Tibial nerve (tissue), 4 donors: ENCODE results near the gene NRBF2. TPM values are rescaled to one million over a fixed set of nuclear protein-coding genes. Genes with fewer than 3 reads are reported as not detected.
A peak's percentile ranks its signal among the peaks of the same experiment; 100 is the strongest.

Experiments used
- DNase-seq, 2 donors: peaks; one replicate each; pipeline ENCODE4 v3.0.0-alpha.2; 2019; ENCODE audit warnings: low spot score in 2 of 2
- H3K27ac ChIP-seq, 4 donors: fragments of 200-600 bp; sonication (generic) in 3 of 4; one replicate each; pipeline ENCODE4 v1.5.1; 2017 to 2019; ENCODE audit warnings: mild to moderate bottlenecking in 1 of 4
- H3K27me3 ChIP-seq, 2 donors: fragments of 200-600 bp; sonication (generic) in 1 of 2; one replicate each; pipeline versions ENCODE4 v1.5.1 to v1.6.0; 2017 to 2019
- H3K36me3 ChIP-seq, 3 donors: fragments of 200-600 bp; sonication (generic); one replicate each; pipeline ENCODE4 v1.5.1; 2018 to 2019
- H3K4me1 ChIP-seq, 4 donors: fragments of 200-600 bp; sonication (generic) in 3 of 4; one replicate each; pipeline ENCODE4 v1.5.1; 2017 to 2019
- H3K4me3 ChIP-seq, 4 donors: fragments of 200-600 bp; sonication (generic) in 3 of 4; one replicate each; pipeline ENCODE4 v1.5.1; 2017 to 2019; ENCODE audit warnings: mild to moderate bottlenecking in 1 of 4, moderate library complexity in 1 of 4
- H3K9me3 ChIP-seq, 4 donors: fragments of 200-600 bp; sonication (generic) in 3 of 4; one replicate each; pipeline ENCODE4 v1.5.1; 2017 to 2019
- CTCF ChIP-seq, 5 experiments: fragments of 200-600 bp in 3 of 5; fragments of 450-650 bp in 2 of 5; sonication (generic) in 3 of 5; IDR thresholded peaks; one replicate each; pipeline ENCODE4 v1.5.1; 2016 to 2019; ENCODE audit warnings: antibody characterized with exemption in 5 of 5, mild to moderate bottlenecking in 3 of 5, moderate library complexity in 2 of 5
- EP300 ChIP-seq, 2 donors: sonication (generic); formaldehyde crosslinking; IDR thresholded peaks; one replicate each; pipeline ENCODE4 v1.6.1; 2017; ENCODE audit warnings: antibody characterized with exemption in 2 of 2, mild to moderate bottlenecking in 1 of 2
- POLR2A ChIP-seq, 2 donors: fragments of 450-650 bp; IDR thresholded peaks; one replicate each; pipeline ENCODE4 v1.6.1; 2017; ENCODE audit warnings: antibody characterized with exemption in 2 of 2, mild to moderate bottlenecking in 2 of 2, moderate library complexity in 2 of 2
- WGBS, 2 donors: methylation state at CpG; one replicate each; pipeline ENCODE4 v1.1.5; 2018; 5-methylcytosine and 5-hydroxymethylcytosine counted together
- total RNA-seq, 4 donors: library from RNA; depleted of rRNA; stranded (reverse); fragments of >200 nt; gene quantifications; one replicate each; pipeline ENCODE4 v1.1.0, GENCODE V29; 2016

The NRBF2 gene
- total RNA-seq, 4 donors from 2014 or later: 9.6 to 12.7 (median 12.4) TPM

GRCh38 chr10:63115732-63116383 is 17.3 kb upstream of the NRBF2 start:
- Histone ChIP-seq H3K36me3 (no peaks in the 10 kb centered on the region), H3K27me3 (no peaks in the 10 kb centered on the region), H3K4me3 (no peak overlapping the region), H3K4me1 (peaks cover 0 to 29% (median 12%) of the 10 kb centered on the region in 4 donors), H3K9me3 (no peaks in the 10 kb centered on the region), H3K27ac (peak overlapping the region; percentile 57 to 85 (median 68))
- 22% methylated on average over 7 of the region's 7 CpGs for WGBS, 2 donors
- TF ChIP-seq EP300 (IDR thresholded peaks at IDR 0.05): peak; percentile 64 to 94
- no peak for TF ChIP-seq POLR2A (IDR thresholded peaks at IDR 0.05)
- TF ChIP-seq CTCF (IDR thresholded peaks at IDR 0.05): peak in 2 of 5 experiments; percentile 18 to 30
- DNase-seq: peak; percentile 69 to 86

DNA sequence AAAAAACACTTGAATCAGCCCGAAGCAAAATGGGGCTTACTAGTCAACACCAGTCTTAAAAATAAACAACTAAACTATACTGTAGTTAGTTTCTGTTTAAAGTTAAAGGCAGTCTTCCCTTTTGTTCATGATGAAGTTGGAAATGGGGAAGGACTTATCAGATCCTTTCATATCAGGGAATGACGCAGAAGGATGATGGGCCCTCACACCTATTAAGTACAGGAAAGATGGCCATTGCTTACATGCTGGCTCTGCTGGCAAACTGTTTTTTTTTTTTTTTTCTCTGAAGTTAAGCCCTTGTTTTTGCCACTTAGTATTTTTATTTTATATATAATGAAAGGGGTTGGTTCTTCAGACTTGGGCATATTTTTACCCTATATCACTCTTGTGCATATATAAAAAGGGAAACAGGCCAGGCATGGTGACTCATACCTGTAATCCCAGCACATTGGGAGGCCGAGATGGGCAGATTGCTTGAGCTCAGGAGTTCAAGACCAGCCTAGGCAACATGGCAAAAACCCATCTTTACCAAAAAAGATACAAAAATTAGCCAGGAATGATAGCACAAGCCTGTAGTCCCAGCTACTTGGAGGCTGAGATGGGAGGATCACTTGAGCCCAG is 16.6 kb upstream of the NRBF2 start:
- TF ChIP-seq EP300 (IDR thresholded peaks at IDR 0.05) (no peak), POLR2A (IDR thresholded peaks at IDR 0.05) (no peak), CTCF (IDR thresholded peaks at IDR 0.05) (no peak)
- Histone ChIP-seq H3K27ac (peak overlapping the region; percentile 57 to 85 (median 68)), H3K4me1 (peaks cover 0 to 29% (median 12%) of the 10 kb centered on the region in 4 donors), H3K27me3 (no peaks in the 10 kb centered on the region), H3K36me3 (no peaks in the 10 kb centered on the region), H3K4me3 (no peak overlapping the region), H3K9me3 (no peaks in the 10 kb centered on the region)
- WGBS, 2 donors: 85 to 89% methylated on average over 3 of the region's 3 CpGs
- DNase-seq: no peak

DNA sequence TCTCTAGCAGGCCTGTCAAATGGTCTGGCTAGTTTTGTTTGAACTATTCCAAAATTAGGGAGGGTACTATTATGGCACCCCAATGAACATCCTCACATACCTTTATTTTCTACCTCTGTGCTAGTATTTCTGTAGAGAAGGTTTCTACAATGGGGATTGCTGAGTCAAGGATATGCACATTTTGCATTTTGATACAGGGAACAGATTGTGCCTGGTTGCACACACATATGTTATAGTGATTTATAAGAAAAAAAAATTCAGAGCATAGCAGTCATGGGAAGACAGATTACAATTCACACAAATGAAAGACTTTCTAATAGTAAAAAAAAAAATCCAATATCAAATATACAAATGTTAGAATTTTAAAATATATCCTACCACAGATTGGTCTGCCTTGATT is 14.1 kb upstream of the NRBF2 start:
- H3K36me3 ChIP-seq: no peaks in the 10 kb centered on the region
- H3K4me3 ChIP-seq: no peak overlapping the region
- H3K9me3 ChIP-seq: no peaks in the 10 kb centered on the region
- H3K27ac ChIP-seq: no peak overlapping the region
- peaks cover 0 to 27% (median 11%) of the 10 kb centered on the region in 4 donors for H3K4me1 ChIP-seq
- DNase-seq: no peak
- TF ChIP-seq CTCF (IDR thresholded peaks at IDR 0.05): no peak
- TF ChIP-seq POLR2A (IDR thresholded peaks at IDR 0.05): no peak
- TF ChIP-seq EP300 (IDR thresholded peaks at IDR 0.05): no peak
- H3K27me3 ChIP-seq: no peaks in the 10 kb centered on the region

GRCh38 chr10:63120554-63120953 is 12.6 kb upstream of the NRBF2 start:
- H3K36me3 ChIP-seq: no peaks in the 10 kb centered on the region
- peak in 1 of 2 donors; percentile 28 for TF ChIP-seq EP300 (IDR thresholded peaks at IDR 0.05)
- no peak for TF ChIP-seq POLR2A (IDR thresholded peaks at IDR 0.05)
- TF ChIP-seq CTCF (IDR thresholded peaks at IDR 0.05): no peak
- no peaks in the 10 kb centered on the region for H3K27me3 ChIP-seq
- H3K4me1 ChIP-seq: peaks cover 0 to 12% (median 4%) of the 10 kb centered on the region in 4 donors
- DNase-seq: peak in 1 of 2 donors; percentile 14
- H3K9me3 ChIP-seq: no peaks in the 10 kb centered on the region
- peak overlapping the region in 1 of 4 donors; percentile 38 for H3K27ac ChIP-seq
- H3K4me3 ChIP-seq: no peak overlapping the region

DNA sequence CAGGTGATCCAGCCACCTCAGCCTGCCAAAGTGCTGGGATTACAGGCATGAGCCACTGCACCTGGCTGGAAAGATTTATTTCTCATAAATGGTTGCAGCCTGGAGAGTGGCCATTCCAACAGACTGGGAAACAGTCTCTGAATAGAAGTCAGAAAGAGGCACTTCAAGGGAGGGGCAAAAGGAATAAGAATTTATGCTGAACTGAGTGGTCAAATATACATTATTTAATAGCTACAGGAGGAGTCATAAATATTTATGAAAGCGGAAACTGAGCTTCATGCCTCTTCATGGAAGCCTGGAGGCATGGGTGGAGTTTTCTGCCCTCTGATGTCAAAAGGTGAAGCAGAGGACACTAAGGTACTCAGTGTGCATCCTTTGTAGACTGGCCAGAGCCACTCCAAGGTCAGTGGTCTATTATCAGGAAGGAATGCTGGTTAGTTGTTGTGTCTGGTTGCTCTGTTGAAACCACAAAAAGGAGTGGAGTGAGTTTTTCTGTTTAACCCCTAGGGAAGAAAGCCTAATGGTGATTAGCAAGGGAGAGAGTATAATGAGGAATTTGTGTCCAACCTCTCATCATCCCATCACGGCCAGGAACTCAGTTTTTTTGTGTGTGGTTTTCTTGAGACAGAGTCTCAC is 9.3 kb upstream of the NRBF2 start:
- Histone ChIP-seq H3K27me3 (no peaks in the 10 kb centered on the region), H3K4me3 (no peak overlapping the region)
- 78 to 80% methylated on average over 2 of the region's 2 CpGs for WGBS, 2 donors

More for the DNA sequence above, 9.3 kb upstream of the NRBF2 start:
- no peaks in the 10 kb centered on the region for H3K9me3 ChIP-seq
- TF ChIP-seq POLR2A (IDR thresholded peaks at IDR 0.05): no peak
- TF ChIP-seq CTCF (IDR thresholded peaks at IDR 0.05): no peak
- TF ChIP-seq EP300 (IDR thresholded peaks at IDR 0.05): no peak
- H3K4me1 ChIP-seq: no peaks in the 10 kb centered on the region
- H3K27ac ChIP-seq: no peak overlapping the region
- DNase-seq: no peak
- H3K36me3 ChIP-seq: no peaks in the 10 kb centered on the region
